ENCODE data around the gene DCAF6.

Gene DCAF6

DNA sequence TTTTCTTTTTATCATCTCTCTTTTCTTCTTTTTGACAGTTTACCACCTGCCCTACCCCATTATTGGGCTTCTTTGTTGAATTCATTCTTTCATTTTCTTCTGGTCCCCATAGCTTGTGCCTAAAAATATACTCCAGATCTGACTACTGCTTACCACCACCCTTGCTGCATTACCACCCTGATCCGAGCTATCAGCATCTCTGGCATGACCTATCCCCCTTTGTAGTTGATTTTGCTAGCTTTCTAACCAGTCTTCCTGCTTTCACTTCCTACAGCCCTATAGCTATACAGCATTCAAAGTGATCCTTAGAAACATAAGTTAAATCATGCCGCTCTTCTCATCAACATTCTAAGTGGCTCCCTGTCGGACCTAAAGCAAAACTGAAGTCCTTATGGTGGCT lies 59.8 kb downstream of the DCAF6 start:
- H2BK15ac ChIP-seq (ENCODE audit: low read depth, poor library complexity, severe bottlenecking) = no peak overlapping the region
- DNase-seq = no peak
- no peaks in the 10 kb centered on the region for H3K4me1 ChIP-seq (ENCODE audit: control insufficient read depth, insufficient read depth, low read depth, low read length)
- no peaks in the 10 kb centered on the region for H3K9me3 ChIP-seq (ENCODE audit: control insufficient read depth, low read length)
- no peak overlapping the region for H3K18ac ChIP-seq (ENCODE audit: low read depth in 1 of 2, low read length in 2 of 2)
- no peak overlapping the region for H2AK5ac ChIP-seq (ENCODE audit: low read length, severe bottlenecking)
- no peak overlapping the region for H4K91ac ChIP-seq (ENCODE audit: low read length)
- H3K9ac ChIP-seq (ENCODE audit: low read length) = no peak overlapping the region
- peaks cover 7 to 97% of the 10 kb centered on the region in 2 experiments for H3K36me3 ChIP-seq (ENCODE audit: control insufficient read depth in 1 of 2, insufficient read depth in 2 of 2, low read depth in 1 of 2, low read length in 2 of 2)
- H2BK5ac ChIP-seq (ENCODE audit: low read depth, low read length, poor library complexity, severe bottlenecking) = no peak overlapping the region
- peaks cover 15% of the 10 kb centered on the region for H3K79me1 ChIP-seq (replicated peaks; ENCODE audit: low read length, poor library complexity, severe bottlenecking)
- no peak overlapping the region for H3K4me2 ChIP-seq (ENCODE audit: low read length, poor library complexity, severe bottlenecking)
- no peak overlapping the region for H3K14ac ChIP-seq (ENCODE audit: low read length in 2 of 2)
- H2AFZ ChIP-seq (ENCODE audit: low read depth, low read length) = no peak overlapping the region
- no peak overlapping the region for H2BK120ac ChIP-seq (ENCODE audit: low read depth, low read length)
- H3K4ac ChIP-seq (ENCODE audit: low read depth in 1 of 2, low read length in 2 of 2) = no peak overlapping the region
- no peak overlapping the region for H2BK12ac ChIP-seq (ENCODE audit: low read length in 2 of 2)
- no peak overlapping the region for H3K27ac ChIP-seq (ENCODE audit: low read length, poor library complexity, severe bottlenecking)
- H3K4me3 ChIP-seq (ENCODE audit: insufficient read depth in 1 of 2, low read depth in 1 of 2, low read length in 2 of 2) = no peak overlapping the region
- WGBS = 97% methylated on average over 3 of the region's 3 CpGs
- no peak overlapping the region for H4K8ac ChIP-seq (ENCODE audit: low read length)
- H3K23ac ChIP-seq (ENCODE audit: low read length in 2 of 2) = no peak overlapping the region
- H3K27me3 ChIP-seq (ENCODE audit: control insufficient read depth in 1 of 2, insufficient read depth in 1 of 2, low read length in 2 of 2) = no peaks in the 10 kb centered on the region

DNA sequence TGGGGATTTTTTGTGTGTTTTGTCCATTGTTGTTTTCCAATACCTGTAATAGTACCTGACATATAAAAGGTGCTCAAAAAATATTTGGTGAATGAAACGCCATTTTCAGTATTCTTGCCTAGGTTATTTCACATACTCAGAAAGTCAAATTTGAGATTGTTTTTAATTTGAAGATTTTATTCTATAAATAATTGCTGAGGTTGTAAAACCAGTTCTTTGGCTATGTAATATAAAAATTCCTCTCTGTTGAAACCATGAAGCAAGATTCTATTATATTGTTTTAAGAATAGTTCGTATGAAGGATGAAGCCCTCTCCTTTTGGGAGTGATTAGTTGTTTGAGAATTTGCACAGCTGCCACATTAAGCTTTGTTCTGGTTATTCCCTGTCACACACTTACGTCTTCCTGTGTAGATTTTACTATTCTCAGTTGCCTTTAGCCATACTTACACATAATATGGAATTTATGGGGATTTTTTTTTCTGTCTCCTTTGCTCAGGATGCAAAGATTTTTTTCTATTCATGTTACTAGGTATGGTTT lies 60.6 kb downstream of the DCAF6 start:
- WGBS = 83% methylated on average over 1 of the region's 3 CpGs
- H3K4me1 ChIP-seq (ENCODE audit: control insufficient read depth, insufficient read depth, low read depth, low read length) = no peaks in the 10 kb centered on the region
- no peaks in the 10 kb centered on the region for H3K9me3 ChIP-seq (ENCODE audit: control insufficient read depth, low read length)
- no peak overlapping the region for H2BK15ac ChIP-seq (ENCODE audit: low read depth, poor library complexity, severe bottlenecking)
- no peak overlapping the region for H3K4me3 ChIP-seq (ENCODE audit: insufficient read depth in 1 of 2, low read depth in 1 of 2, low read length in 2 of 2)
- H2BK120ac ChIP-seq (ENCODE audit: low read depth, low read length) = no peak overlapping the region
- H3K23ac ChIP-seq (ENCODE audit: low read length in 2 of 2) = no peak overlapping the region
- no peak overlapping the region for H2BK12ac ChIP-seq (ENCODE audit: low read length in 2 of 2)
- H3K4me2 ChIP-seq (ENCODE audit: low read length, poor library complexity, severe bottlenecking) = no peak overlapping the region
- no peak overlapping the region for H2BK5ac ChIP-seq (ENCODE audit: low read depth, low read length, poor library complexity, severe bottlenecking)
- no peak overlapping the region for H3K4ac ChIP-seq (ENCODE audit: low read depth in 1 of 2, low read length in 2 of 2)
- no peak overlapping the region for H3K14ac ChIP-seq (ENCODE audit: low read length in 2 of 2)
- peaks cover 4 to 97% of the 10 kb centered on the region in 2 experiments for H3K36me3 ChIP-seq (ENCODE audit: control insufficient read depth in 1 of 2, insufficient read depth in 2 of 2, low read depth in 1 of 2, low read length in 2 of 2)
- H3K27me3 ChIP-seq (ENCODE audit: control insufficient read depth in 1 of 2, insufficient read depth in 1 of 2, low read length in 2 of 2) = no peaks in the 10 kb centered on the region
- no peak overlapping the region for H3K9ac ChIP-seq (ENCODE audit: low read length)
- no peak overlapping the region for H2AK5ac ChIP-seq (ENCODE audit: low read length, severe bottlenecking)
- H3K79me1 ChIP-seq (replicated peaks; ENCODE audit: low read length, poor library complexity, severe bottlenecking) = peaks cover 12% of the 10 kb centered on the region
- no peak overlapping the region for H2AFZ ChIP-seq (ENCODE audit: low read depth, low read length)
- no peak overlapping the region for H3K18ac ChIP-seq (ENCODE audit: low read depth in 1 of 2, low read length in 2 of 2)
- H4K91ac ChIP-seq (ENCODE audit: low read length) = no peak overlapping the region
- no peak overlapping the region for H3K27ac ChIP-seq (ENCODE audit: low read length, poor library complexity, severe bottlenecking)
- DNase-seq = no peak
- no peak overlapping the region for H4K8ac ChIP-seq (ENCODE audit: low read length)

DNA sequence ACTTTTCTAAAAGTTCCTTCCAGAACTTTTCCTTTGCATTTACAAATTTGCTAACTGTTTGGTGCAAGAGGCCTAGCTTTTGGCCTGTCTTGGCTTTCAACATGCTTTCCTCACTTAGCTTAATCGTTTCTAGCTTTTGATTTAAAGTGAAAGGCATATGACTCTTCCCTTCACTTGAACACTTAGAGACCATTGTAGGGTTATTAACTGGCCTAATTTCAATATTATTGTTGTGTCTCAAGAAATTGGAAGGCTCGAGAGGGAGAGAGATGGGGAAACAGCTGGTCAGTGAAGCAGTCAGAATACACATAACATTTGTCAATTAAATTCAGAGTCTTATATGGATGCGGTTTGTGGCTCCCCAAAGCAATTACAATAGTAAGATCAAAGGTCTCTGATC lies 63.4 kb downstream of the DCAF6 start:
- no peak overlapping the region for H3K4me2 ChIP-seq (ENCODE audit: low read length, poor library complexity, severe bottlenecking)
- no peak overlapping the region for H3K14ac ChIP-seq (ENCODE audit: low read length in 2 of 2)
- no peak overlapping the region for H2AFZ ChIP-seq (ENCODE audit: low read depth, low read length)
- H4K91ac ChIP-seq (ENCODE audit: low read length) = no peak overlapping the region
- no peak overlapping the region for H3K18ac ChIP-seq (ENCODE audit: low read depth in 1 of 2, low read length in 2 of 2)
- WGBS = 100% methylated on average over 1 of the region's 3 CpGs
- H3K9me3 ChIP-seq (ENCODE audit: control insufficient read depth, low read length) = no peaks in the 10 kb centered on the region
- no peak overlapping the region for H2BK5ac ChIP-seq (ENCODE audit: low read depth, low read length, poor library complexity, severe bottlenecking)
- no peak overlapping the region for H3K4me3 ChIP-seq (ENCODE audit: insufficient read depth in 1 of 2, low read depth in 1 of 2, low read length in 2 of 2)
- no peak overlapping the region for H3K4ac ChIP-seq (ENCODE audit: low read depth in 1 of 2, low read length in 2 of 2)
- no peak overlapping the region for H2BK120ac ChIP-seq (ENCODE audit: low read depth, low read length)
- H3K4me1 ChIP-seq (ENCODE audit: control insufficient read depth, insufficient read depth, low read depth, low read length) = no peaks in the 10 kb centered on the region
- H3K79me1 ChIP-seq (replicated peaks; ENCODE audit: low read length, poor library complexity, severe bottlenecking) = peaks cover 12% of the 10 kb centered on the region
- H4K8ac ChIP-seq (ENCODE audit: low read length) = no peak overlapping the region
- peaks cover 0 to 97% of the 10 kb centered on the region in 2 experiments for H3K36me3 ChIP-seq (ENCODE audit: control insufficient read depth in 1 of 2, insufficient read depth in 2 of 2, low read depth in 1 of 2, low read length in 2 of 2)
- H3K27me3 ChIP-seq (ENCODE audit: control insufficient read depth in 1 of 2, insufficient read depth in 1 of 2, low read length in 2 of 2) = no peaks in the 10 kb centered on the region
- no peak overlapping the region for H3K23ac ChIP-seq (ENCODE audit: low read length in 2 of 2)
- no peak for DNase-seq
- no peak overlapping the region for H2AK5ac ChIP-seq (ENCODE audit: low read length, severe bottlenecking)
- no peak overlapping the region for H2BK12ac ChIP-seq (ENCODE audit: low read length in 2 of 2)
- H2BK15ac ChIP-seq (ENCODE audit: low read depth, poor library complexity, severe bottlenecking) = no peak overlapping the region
- H3K9ac ChIP-seq (ENCODE audit: low read length) = no peak overlapping the region
- no peak overlapping the region for H3K27ac ChIP-seq (ENCODE audit: low read length, poor library complexity, severe bottlenecking)

DNA sequence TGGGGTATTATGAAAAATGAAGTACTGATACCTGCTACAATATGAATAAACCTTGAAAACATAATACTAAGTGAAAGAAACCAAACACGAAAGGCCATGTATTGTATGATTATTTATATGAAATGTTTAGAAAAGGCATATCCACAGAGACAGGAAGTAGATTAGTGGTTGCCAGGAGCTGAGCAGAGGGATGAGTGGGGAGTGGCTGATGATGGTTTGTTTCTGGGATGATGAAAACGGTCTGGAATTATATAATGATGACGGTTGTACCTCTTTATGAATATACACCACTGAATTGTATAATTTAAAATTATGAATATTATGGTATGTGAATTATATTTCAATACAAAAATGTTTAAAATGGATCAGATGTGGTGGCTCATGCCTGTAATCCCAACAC lies 64.2 kb downstream of the DCAF6 start:
- no peaks in the 10 kb centered on the region for H3K4me1 ChIP-seq (ENCODE audit: control insufficient read depth, insufficient read depth, low read depth, low read length)
- WGBS = 100% methylated on average over 1 of the region's 3 CpGs
- peaks cover 0 to 98% of the 10 kb centered on the region in 2 experiments for H3K36me3 ChIP-seq (ENCODE audit: control insufficient read depth in 1 of 2, insufficient read depth in 2 of 2, low read depth in 1 of 2, low read length in 2 of 2)
- H3K23ac ChIP-seq (ENCODE audit: low read length in 2 of 2) = no peak overlapping the region
- no peak for DNase-seq
- H3K9ac ChIP-seq (ENCODE audit: low read length) = no peak overlapping the region
- H3K27me3 ChIP-seq (ENCODE audit: control insufficient read depth in 1 of 2, insufficient read depth in 1 of 2, low read length in 2 of 2) = no peaks in the 10 kb centered on the region
- H3K4me3 ChIP-seq (ENCODE audit: insufficient read depth in 1 of 2, low read depth in 1 of 2, low read length in 2 of 2) = no peak overlapping the region
- H2BK120ac ChIP-seq (ENCODE audit: low read depth, low read length) = no peak overlapping the region
- H3K18ac ChIP-seq (ENCODE audit: low read depth in 1 of 2, low read length in 2 of 2) = no peak overlapping the region
- no peak overlapping the region for H3K4ac ChIP-seq (ENCODE audit: low read depth in 1 of 2, low read length in 2 of 2)
- no peak overlapping the region for H2BK5ac ChIP-seq (ENCODE audit: low read depth, low read length, poor library complexity, severe bottlenecking)
- no peak overlapping the region for H4K8ac ChIP-seq (ENCODE audit: low read length)
- no peak overlapping the region for H3K14ac ChIP-seq (ENCODE audit: low read length in 2 of 2)
- H3K79me1 ChIP-seq (replicated peaks; ENCODE audit: low read length, poor library complexity, severe bottlenecking) = peaks cover 12% of the 10 kb centered on the region
- H3K9me3 ChIP-seq (ENCODE audit: control insufficient read depth, low read length) = no peaks in the 10 kb centered on the region
- no peak overlapping the region for H2BK15ac ChIP-seq (ENCODE audit: low read depth, poor library complexity, severe bottlenecking)
- H4K91ac ChIP-seq (ENCODE audit: low read length) = no peak overlapping the region
- H2BK12ac ChIP-seq (ENCODE audit: low read length in 2 of 2) = no peak overlapping the region
- H3K4me2 ChIP-seq (ENCODE audit: low read length, poor library complexity, severe bottlenecking) = no peak overlapping the region
- H3K27ac ChIP-seq (ENCODE audit: low read length, poor library complexity, severe bottlenecking) = no peak overlapping the region
- no peak overlapping the region for H2AFZ ChIP-seq (ENCODE audit: low read depth, low read length)
- H2AK5ac ChIP-seq (ENCODE audit: low read length, severe bottlenecking) = no peak overlapping the region
